ENCODE results near the gene RPEL1. TPM values are rescaled to one million over a fixed set of nuclear protein-coding genes. Genes with fewer than 3 reads are reported as not detected.
"Not testable (repeated sequence)": the region's sequence is repeated elsewhere in the genome, so short reads cannot be mapped to it uniquely, and the experiment has no call there.

The RPEL1 gene
- not detected for total RNA-seq
- polyA plus RNA-seq = not detected
- not detected for total RNA-seq

DNA sequence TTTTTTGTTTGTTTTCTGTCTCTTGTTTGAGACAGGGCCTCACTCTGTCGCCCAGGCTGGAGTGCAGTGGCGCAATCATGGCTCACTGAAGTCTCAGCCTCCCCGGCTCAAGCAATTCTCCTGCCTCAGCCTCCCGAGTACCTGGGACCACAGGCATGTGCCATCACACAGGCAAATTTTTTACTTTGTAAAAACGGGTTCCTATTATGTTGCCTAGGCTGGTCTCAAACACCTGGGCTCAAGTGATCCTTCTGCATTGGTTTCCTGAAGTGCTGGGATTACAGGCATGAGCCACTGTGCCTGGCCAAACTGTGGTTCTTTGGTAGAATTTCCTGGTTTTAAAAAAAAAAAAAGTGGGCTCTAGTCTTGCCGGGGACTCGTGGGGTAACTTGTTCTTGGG is at the start of gene RPEL1:
RPEL1 (plus strand) TSS at position 301 of the 400 bp plus-strand sequence. CDS start 110 bp downstream, outside the sequence.
- H3K9me3 ChIP-seq (ENCODE audit: control insufficient read depth in 2 of 3, low read length in 3 of 3); DNase-seq; H3K9me3 Mint-ChIP-seq; POLR2A ChIA-PET; H3K4me3 ChIP-seq (ENCODE audit: low read length); H3K27me3 ChIP-seq (ENCODE audit: control insufficient read depth in 2 of 2, insufficient read depth in 2 of 2, low read length in 2 of 2); H3K27ac ChIP-seq (ENCODE audit: low read depth, low read length); H3K36me3 ChIP-seq (ENCODE audit: control insufficient read depth in 2 of 3, insufficient read depth in 3 of 3, low read length in 3 of 3); H3K36me3 Mint-ChIP-seq; H3K4me3 Mint-ChIP-seq; CTCF ChIA-PET; H3K4me1 ChIP-seq (ENCODE audit: control insufficient read depth in 2 of 2, insufficient read depth in 2 of 2, low read length in 2 of 2); H3K27ac Mint-ChIP-seq; ATAC-seq: not testable (repeated sequence)
- Mint-ChIP-seq H3K4me1 (peaks cover 0 to 25% (median 0%) of the 10 kb centered on the region in 7 donors), H3K27me3 (peaks cover 0 to 13% (median 7%) of the 10 kb centered on the region in 5 donors)
- intact Hi-C loops (cut with micrococcal nuclease) = loop anchor here in 1 of 2 donors (2.0 kb wide), 1 partner anchor 53 kb away; the partner anchor contains the start of gene NT5C2

DNA sequence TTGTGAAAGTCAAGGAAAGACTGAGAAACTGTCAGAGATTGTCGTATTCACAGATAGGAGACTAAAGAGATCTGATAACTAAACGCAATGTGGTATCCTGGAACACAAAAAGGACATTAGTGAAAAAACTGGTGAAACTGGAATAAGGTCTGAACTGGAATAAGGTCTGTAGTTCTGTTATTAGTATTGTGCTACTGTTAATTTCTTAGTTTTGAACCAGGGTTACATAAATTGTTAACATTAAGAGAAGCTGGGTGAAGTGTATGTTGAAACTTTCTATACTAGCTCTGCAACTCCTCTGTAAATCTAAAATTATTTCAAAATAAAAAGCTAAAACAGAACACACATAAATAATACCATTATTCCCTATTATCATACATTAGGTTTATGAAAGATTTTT is 49.2 kb upstream of the RPEL1 start:
- ATAC-seq = no peak
- CTCF ChIA-PET = no interaction called here
- intact Hi-C loops (cut with micrococcal nuclease) = loop anchor here in 1 of 2 donors (10.0 kb wide), 1 partner anchor 482 kb away; the partner anchor contains the start of genes ARL3 and SFXN2
- no peaks in the 10 kb centered on the region for H3K27me3 Mint-ChIP-seq
- no peak overlapping the region for H3K27ac Mint-ChIP-seq
- H3K9me3 Mint-ChIP-seq = peaks cover 0 to 3% (median 0%) of the 10 kb centered on the region in 11 donors
- H3K4me3 Mint-ChIP-seq = no peak overlapping the region
- H3K4me3 ChIP-seq (ENCODE audit: low read length) = no peak overlapping the region
- H3K4me1 ChIP-seq (ENCODE audit: control insufficient read depth in 2 of 2, insufficient read depth in 2 of 2, low read length in 2 of 2) = peaks cover 3 to 10% of the 10 kb centered on the region in 2 donors
- POLR2A ChIA-PET = no interaction called here
- H3K27ac ChIP-seq (ENCODE audit: low read depth, low read length) = no peak overlapping the region
- H3K36me3 ChIP-seq (ENCODE audit: control insufficient read depth in 2 of 3, insufficient read depth in 3 of 3, low read length in 3 of 3) = peaks cover 0 to 4% (median 0%) of the 10 kb centered on the region in 3 experiments
- no peak for DNase-seq
- peaks cover 0 to 7% (median 0%) of the 10 kb centered on the region in 5 donors for H3K36me3 Mint-ChIP-seq
- no peaks in the 10 kb centered on the region for H3K9me3 ChIP-seq (ENCODE audit: control insufficient read depth in 2 of 3, low read length in 3 of 3)
- H3K27me3 ChIP-seq (ENCODE audit: control insufficient read depth in 2 of 2, insufficient read depth in 2 of 2, low read length in 2 of 2) = no peaks in the 10 kb centered on the region
- peaks cover 12 to 27% (median 16%) of the 10 kb centered on the region in 7 donors for H3K4me1 Mint-ChIP-seq

GRCh38 chr10:103197174-103197573 is 48.5 kb upstream of the RPEL1 start:
- no peaks in the 10 kb centered on the region for H3K27me3 Mint-ChIP-seq
- ChIA-PET POLR2A (interaction anchor here (0.7 kb wide), 1 partner anchor 351 kb away, joined by 3 read pairs; no protein-coding TSS in a partner anchor), CTCF (no interaction called here)
- peaks cover 0 to 3% (median 0%) of the 10 kb centered on the region in 11 donors for H3K9me3 Mint-ChIP-seq
- Histone ChIP-seq H3K9me3 (ENCODE audit: control insufficient read depth in 2 of 3, low read length in 3 of 3) (no peaks in the 10 kb centered on the region), H3K27me3 (ENCODE audit: control insufficient read depth in 2 of 2, insufficient read depth in 2 of 2, low read length in 2 of 2) (no peaks in the 10 kb centered on the region), H3K4me3 (ENCODE audit: low read length) (no peak overlapping the region), H3K27ac (ENCODE audit: low read depth, low read length) (no peak overlapping the region), H3K4me1 (ENCODE audit: control insufficient read depth in 2 of 2, insufficient read depth in 2 of 2, low read length in 2 of 2) (peaks cover 0 to 5% of the 10 kb centered on the region in 2 donors), H3K36me3 (ENCODE audit: control insufficient read depth in 2 of 3, insufficient read depth in 3 of 3, low read length in 3 of 3) (peaks cover 0 to 4% (median 0%) of the 10 kb centered on the region in 3 experiments)
- intact Hi-C loops (cut with micrococcal nuclease) = loop anchor here in 1 of 2 donors (10.0 kb wide), 1 partner anchor 482 kb away; the partner anchor contains the start of genes ARL3 and SFXN2
- peaks cover 0 to 3% (median 0%) of the 10 kb centered on the region in 5 donors for H3K36me3 Mint-ChIP-seq
- H3K27ac Mint-ChIP-seq = peak overlapping the region in 1 of 9 donors; percentile 7
- DNase-seq (peak in 1 of 9 donors; percentile 31), ATAC-seq (peak; percentile 58)
- H3K4me3 Mint-ChIP-seq = no peak overlapping the region
- peaks cover 5 to 21% (median 10%) of the 10 kb centered on the region in 7 donors for H3K4me1 Mint-ChIP-seq

DNA sequence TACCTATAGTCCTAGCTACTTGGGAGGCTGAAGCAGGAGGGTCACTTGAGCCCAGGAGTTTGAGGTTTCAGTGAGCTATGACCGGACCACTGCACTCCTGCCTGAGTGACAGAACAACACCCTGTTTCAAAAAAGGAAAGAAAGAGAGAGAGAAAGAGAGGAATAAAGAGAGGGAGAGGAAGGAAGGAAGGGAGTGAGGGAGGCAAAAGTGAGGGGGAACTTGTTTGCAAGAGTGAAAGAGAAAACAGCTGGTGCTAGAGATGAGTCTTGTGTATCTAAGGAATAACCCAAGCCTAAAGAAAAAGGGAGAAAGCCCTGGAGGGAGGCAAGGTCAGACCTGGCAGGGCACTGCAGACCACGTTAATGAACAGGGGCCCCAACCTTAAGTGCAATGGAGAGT is 47.8 kb upstream of the RPEL1 start:
- Histone ChIP-seq H3K9me3 (ENCODE audit: control insufficient read depth in 2 of 3, low read length in 3 of 3) (no peaks in the 10 kb centered on the region), H3K4me1 (ENCODE audit: control insufficient read depth in 2 of 2, insufficient read depth in 2 of 2, low read length in 2 of 2) (peaks cover 0 to 5% of the 10 kb centered on the region in 2 donors), H3K36me3 (ENCODE audit: control insufficient read depth in 2 of 3, insufficient read depth in 3 of 3, low read length in 3 of 3) (no peaks in the 10 kb centered on the region), H3K27me3 (ENCODE audit: control insufficient read depth in 2 of 2, insufficient read depth in 2 of 2, low read length in 2 of 2) (no peaks in the 10 kb centered on the region), H3K4me3 (ENCODE audit: low read length) (no peak overlapping the region), H3K27ac (ENCODE audit: low read depth, low read length) (no peak overlapping the region)
- peak overlapping the region in 3 of 9 donors; percentile 7 to 78 (median 60) for H3K27ac Mint-ChIP-seq
- ATAC-seq (no peak), DNase-seq (no peak)
- H3K9me3 Mint-ChIP-seq = peaks cover 0 to 3% (median 0%) of the 10 kb centered on the region in 11 donors
- intact Hi-C loops (cut with micrococcal nuclease) = loop anchor here in 1 of 2 donors (10.0 kb wide), 1 partner anchor 483 kb away; the partner anchor contains the start of genes ARL3 and SFXN2
- no peaks in the 10 kb centered on the region for H3K36me3 Mint-ChIP-seq
- ChIA-PET CTCF (no interaction called here), POLR2A (no interaction called here)
- peaks cover 5 to 19% (median 9%) of the 10 kb centered on the region in 7 donors for H3K4me1 Mint-ChIP-seq
- H3K4me3 Mint-ChIP-seq = no peak overlapping the region
- no peaks in the 10 kb centered on the region for H3K27me3 Mint-ChIP-seq

DNA sequence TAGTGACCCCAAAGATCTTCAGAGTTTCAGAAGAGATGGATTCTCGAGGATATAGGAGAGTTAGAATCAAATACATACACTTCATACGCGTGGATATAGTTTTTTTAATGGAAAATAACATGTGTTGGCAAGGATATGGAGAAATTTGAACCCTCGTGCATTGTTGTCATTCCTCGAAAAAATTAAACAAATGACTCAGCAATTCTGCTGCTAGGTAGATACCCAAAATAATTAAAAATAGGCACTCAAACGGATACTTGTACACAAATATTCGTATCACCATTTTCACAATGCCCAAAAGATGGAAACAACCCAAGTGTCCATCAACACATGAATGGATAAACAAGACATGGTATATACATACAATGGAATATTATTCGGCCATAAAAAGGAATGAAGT is 47.0 kb upstream of the RPEL1 start:
- CTCF ChIA-PET = no interaction called here
- intact Hi-C loops (cut with micrococcal nuclease) = loop anchor here in 1 of 2 donors (10.0 kb wide), 1 partner anchor 484 kb away; the partner anchor contains the start of genes ARL3 and SFXN2

DNA sequence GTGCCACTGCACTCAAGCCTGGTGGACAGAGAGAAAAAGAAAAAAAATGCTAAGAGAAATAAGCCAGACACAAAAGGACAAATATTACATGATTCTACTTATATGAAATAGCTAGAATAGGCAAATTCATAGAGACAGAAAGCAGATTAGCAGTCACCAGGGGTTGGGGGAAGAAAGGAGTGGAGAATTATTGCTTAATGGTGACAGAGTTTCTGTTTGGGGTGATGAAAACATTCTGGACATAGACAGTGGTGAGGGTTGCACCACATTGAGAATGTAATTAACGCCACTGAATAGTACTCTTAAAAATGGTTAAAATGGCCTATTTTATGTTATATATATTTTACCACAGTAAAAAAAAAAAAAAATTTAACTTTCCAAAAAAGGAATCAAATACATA is 46.2 kb upstream of the RPEL1 start:
- H3K4me3 ChIP-seq (ENCODE audit: low read length) = no peak overlapping the region
- H3K9me3 Mint-ChIP-seq = no peaks in the 10 kb centered on the region
- no peaks in the 10 kb centered on the region for H3K27me3 Mint-ChIP-seq
- no peaks in the 10 kb centered on the region for H3K36me3 Mint-ChIP-seq
- POLR2A ChIA-PET = no interaction called here
- ATAC-seq = no peak
- H3K36me3 ChIP-seq (ENCODE audit: control insufficient read depth in 2 of 3, insufficient read depth in 3 of 3, low read length in 3 of 3) = no peaks in the 10 kb centered on the region
- no peaks in the 10 kb centered on the region for H3K27me3 ChIP-seq (ENCODE audit: control insufficient read depth in 2 of 2, insufficient read depth in 2 of 2, low read length in 2 of 2)
- CTCF ChIA-PET = no interaction called here
- intact Hi-C loops (cut with micrococcal nuclease) = loop anchor here in 1 of 2 donors (10.0 kb wide), 1 partner anchor 485 kb away; the partner anchor contains the start of genes ARL3 and SFXN2
- no peak overlapping the region for H3K4me3 Mint-ChIP-seq
- no peaks in the 10 kb centered on the region for H3K4me1 ChIP-seq (ENCODE audit: control insufficient read depth in 2 of 2, insufficient read depth in 2 of 2, low read length in 2 of 2)
- H3K27ac ChIP-seq (ENCODE audit: low read depth, low read length) = no peak overlapping the region
- H3K9me3 ChIP-seq (ENCODE audit: control insufficient read depth in 2 of 3, low read length in 3 of 3) = no peaks in the 10 kb centered on the region
- no peak overlapping the region for H3K27ac Mint-ChIP-seq
- peaks cover 0 to 13% (median 0%) of the 10 kb centered on the region in 7 donors for H3K4me1 Mint-ChIP-seq
- no peak for DNase-seq

More for the DNA sequence above, 47.0 kb upstream of the RPEL1 start:
- Mint-ChIP-seq H3K9me3 (peaks cover 0 to 3% (median 0%) of the 10 kb centered on the region in 11 donors), H3K27ac (no peak overlapping the region), H3K4me3 (no peak overlapping the region), H3K4me1 (peaks cover under 1 to 15% (median 6%) of the 10 kb centered on the region in 7 donors), H3K27me3 (no peaks in the 10 kb centered on the region), H3K36me3 (no peaks in the 10 kb centered on the region)
- peaks cover 0 to under 1% of the 10 kb centered on the region in 2 donors for H3K4me1 ChIP-seq (ENCODE audit: control insufficient read depth in 2 of 2, insufficient read depth in 2 of 2, low read length in 2 of 2)
- no peaks in the 10 kb centered on the region for H3K36me3 ChIP-seq (ENCODE audit: control insufficient read depth in 2 of 3, insufficient read depth in 3 of 3, low read length in 3 of 3)
- POLR2A ChIA-PET = no interaction called here
- H3K27me3 ChIP-seq (ENCODE audit: control insufficient read depth in 2 of 2, insufficient read depth in 2 of 2, low read length in 2 of 2) = no peaks in the 10 kb centered on the region
- no peaks in the 10 kb centered on the region for H3K9me3 ChIP-seq (ENCODE audit: control insufficient read depth in 2 of 3, low read length in 3 of 3)
- H3K4me3 ChIP-seq (ENCODE audit: low read length) = no peak overlapping the region
- no peak overlapping the region for H3K27ac ChIP-seq (ENCODE audit: low read depth, low read length)
- ATAC-seq (no peak), DNase-seq (no peak)

Data from naive thymus-derived CD4-positive, alpha-beta T cell (primary cell).